ENCODE measurements around the gene ZNF579.

DNA sequence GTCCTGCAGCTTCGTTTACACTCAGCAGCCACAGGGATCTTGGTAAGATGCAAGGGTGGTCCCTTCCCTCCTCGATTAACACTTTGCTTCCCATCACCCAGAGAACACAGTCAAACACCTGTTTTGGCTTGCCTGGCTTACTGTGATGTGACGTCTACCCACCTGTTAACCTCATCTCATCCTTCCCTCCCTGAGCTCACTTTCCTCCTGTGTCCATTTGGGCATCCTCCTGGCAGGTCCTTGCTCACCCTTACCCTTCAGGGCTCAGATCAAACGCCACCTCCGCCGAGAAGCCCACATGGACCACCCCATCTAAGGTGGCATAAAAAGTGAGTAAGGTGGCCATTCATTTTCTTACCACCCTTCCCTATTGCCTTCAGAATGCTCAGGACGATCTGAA, 9.5 kb upstream of the ZNF579 start:
- no peak for TF ChIP-seq EZH2 (IDR thresholded peaks at IDR 0.05)
- TF ChIP-seq POLR2AphosphoS5 (IDR thresholded peaks at IDR 0.05; ENCODE audit: borderline replicate concordance, low read depth, low read length): no peak
